Stimulated activated memory B cell treated with anti-CD40 and anti-IgM and Interleukin-4, amounts not matched to agents 10 μg/mL and 1 μg/mL and 100 μg/mL, for 72 hours (primary cell): ENCODE measurements around the gene HES1.
"Not testable (repeated sequence)": the region's sequence is repeated elsewhere in the genome, so short reads cannot be mapped to it uniquely, and the experiment has no call there.

Experiments used
- ATAC-seq: fragments of 150-1000 bp; cut with Tn5 transposase; 2 replicates; pipeline ENCODE4 v1.10.0; 2021
- H3K27ac Mint-ChIP-seq: one replicate; pipeline ENCODE4 v1.8.0; 2022; ENCODE audit warnings: mild to moderate bottlenecking, mixed read lengths
- H3K27me3 Mint-ChIP-seq: one replicate; pipeline ENCODE4 v1.8.0; 2022; ENCODE audit warnings: mixed read lengths
- H3K36me3 Mint-ChIP-seq: one replicate; pipeline ENCODE4 v1.8.0; 2022; ENCODE audit warnings: mixed read lengths
- H3K4me1 Mint-ChIP-seq: one replicate; pipeline ENCODE4 v1.8.0; 2022; ENCODE audit warnings: mixed read lengths
- H3K4me3 Mint-ChIP-seq: one replicate; pipeline ENCODE4 v1.8.0; 2022; ENCODE audit warnings: mild to moderate bottlenecking, moderate library complexity, mixed read lengths
- H3K9me3 Mint-ChIP-seq: one replicate; pipeline ENCODE4 v1.8.0; 2022; ENCODE audit warnings: mixed read lengths

Gene HES1, protein sequence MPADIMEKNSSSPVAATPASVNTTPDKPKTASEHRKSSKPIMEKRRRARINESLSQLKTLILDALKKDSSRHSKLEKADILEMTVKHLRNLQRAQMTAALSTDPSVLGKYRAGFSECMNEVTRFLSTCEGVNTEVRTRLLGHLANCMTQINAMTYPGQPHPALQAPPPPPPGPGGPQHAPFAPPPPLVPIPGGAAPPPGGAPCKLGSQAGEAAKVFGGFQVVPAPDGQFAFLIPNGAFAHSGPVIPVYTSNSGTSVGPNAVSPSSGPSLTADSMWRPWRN

DNA sequence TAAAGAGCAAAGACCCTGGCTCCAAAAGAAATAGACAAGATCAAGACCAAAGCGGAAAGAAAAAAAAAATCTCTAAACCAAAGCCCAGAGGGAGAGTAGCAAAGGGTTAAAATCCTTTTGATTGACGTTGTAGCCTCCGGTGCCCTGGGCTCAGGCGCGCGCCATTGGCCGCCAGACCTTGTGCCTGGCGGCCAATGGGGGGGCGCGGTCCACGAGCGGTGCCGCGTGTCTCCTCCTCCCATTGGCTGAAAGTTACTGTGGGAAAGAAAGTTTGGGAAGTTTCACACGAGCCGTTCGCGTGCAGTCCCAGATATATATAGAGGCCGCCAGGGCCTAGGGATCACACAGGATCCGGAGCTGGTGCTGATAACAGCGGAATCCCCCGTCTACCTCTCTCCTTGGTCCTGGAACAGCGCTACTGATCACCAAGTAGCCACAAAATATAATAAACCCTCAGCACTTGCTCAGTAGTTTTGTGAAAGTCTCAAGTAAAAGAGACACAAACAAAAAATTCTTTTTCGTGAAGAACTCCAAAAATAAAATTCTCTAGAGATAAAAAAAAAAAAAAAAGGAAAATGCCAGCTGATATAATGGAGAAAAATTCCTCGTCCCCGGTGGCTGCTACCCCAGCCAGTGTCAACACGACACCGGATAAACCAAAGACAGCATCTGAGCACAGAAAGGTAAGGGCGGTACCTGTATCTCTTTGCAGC, at the start of gene HES1:
Gene HES1 (plus strand): TSS at position 343 of the 713 bp plus-strand sequence. CDS start 233 bp downstream, at position 576.
- Mint-ChIP-seq H3K4me3 (peak within 1 kb of the TSS; percentile 88), H3K4me1 (peaks cover 71% of the 10 kb centered on the region), H3K27me3 (peaks cover 9% of the 10 kb centered on the region)

DNA sequence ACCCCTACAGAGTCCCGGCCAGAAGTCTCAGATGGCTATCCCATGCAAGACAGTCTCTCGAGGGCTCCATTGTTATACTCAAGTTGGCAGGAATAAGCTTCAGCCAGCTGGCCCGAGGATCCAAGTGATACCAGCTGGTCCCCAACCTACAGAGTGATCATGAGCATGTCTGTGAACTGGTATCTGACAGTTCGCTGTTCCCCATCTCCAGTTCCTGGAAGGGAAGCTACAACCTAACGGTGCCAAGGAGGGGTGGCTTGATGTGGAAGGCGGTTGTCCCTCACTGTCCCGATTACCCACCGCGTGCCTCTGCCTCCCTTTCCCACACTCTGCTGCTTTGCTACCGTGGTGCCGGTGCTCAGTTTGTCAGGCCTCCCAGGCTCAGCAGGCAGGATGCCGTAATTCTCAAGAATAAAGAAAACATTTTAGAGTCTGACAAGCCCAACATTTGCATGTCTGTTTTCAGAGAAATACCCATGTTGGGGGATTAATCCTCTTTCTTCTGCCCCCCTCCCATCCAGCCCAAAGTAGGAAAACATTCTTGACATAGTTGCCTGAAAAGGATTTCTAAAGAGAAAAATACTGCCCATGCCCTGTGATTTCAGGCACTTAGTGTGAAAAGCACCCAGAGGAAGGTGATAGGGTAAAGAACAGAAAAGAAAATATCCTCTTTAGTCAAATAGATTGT, 49.4 kb upstream of the HES1 start:
- no peaks in the 10 kb centered on the region for H3K36me3 Mint-ChIP-seq
- H3K4me3 Mint-ChIP-seq = no peak overlapping the region
- peaks cover 10% of the 10 kb centered on the region for H3K27me3 Mint-ChIP-seq
- no peaks in the 10 kb centered on the region for H3K9me3 Mint-ChIP-seq
- H3K27ac Mint-ChIP-seq = no peak overlapping the region
- H3K4me1 Mint-ChIP-seq = peaks cover 38% of the 10 kb centered on the region
- no peak for ATAC-seq

More for the DNA sequence above, at the start of gene HES1:
- ATAC-seq = peak; percentile 31
- peak within 1 kb of the TSS; percentile 84 for H3K27ac Mint-ChIP-seq
- no peaks in the 10 kb centered on the region for H3K9me3 Mint-ChIP-seq
- H3K36me3 Mint-ChIP-seq = no peaks in the 10 kb centered on the region

DNA sequence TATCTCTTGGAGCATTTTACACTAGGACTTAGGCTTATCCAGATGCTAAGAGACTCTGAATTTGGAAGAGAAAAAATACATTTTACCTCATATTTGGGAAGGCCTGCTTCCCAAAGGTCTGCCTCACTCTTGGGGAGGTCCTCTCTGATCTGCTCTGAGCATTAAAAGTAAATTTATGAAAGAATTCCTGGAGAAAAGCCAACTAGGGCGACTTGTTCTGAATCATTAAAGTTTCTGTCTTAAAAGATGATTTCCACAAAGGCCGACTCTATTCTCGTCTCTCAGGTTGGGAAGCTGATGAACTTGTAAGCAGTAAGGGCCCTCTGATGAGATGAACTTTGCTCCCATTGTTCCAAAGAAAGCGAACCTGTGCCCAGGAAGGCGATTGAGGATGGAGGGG, 48.7 kb upstream of the HES1 start:
- H3K4me3 Mint-ChIP-seq = no peak overlapping the region
- no peaks in the 10 kb centered on the region for H3K36me3 Mint-ChIP-seq
- H3K27ac Mint-ChIP-seq = no peak overlapping the region
- ATAC-seq = no peak
- H3K27me3 Mint-ChIP-seq = peaks cover 10% of the 10 kb centered on the region
- H3K4me1 Mint-ChIP-seq = peaks cover 38% of the 10 kb centered on the region
- H3K9me3 Mint-ChIP-seq = no peaks in the 10 kb centered on the region

DNA sequence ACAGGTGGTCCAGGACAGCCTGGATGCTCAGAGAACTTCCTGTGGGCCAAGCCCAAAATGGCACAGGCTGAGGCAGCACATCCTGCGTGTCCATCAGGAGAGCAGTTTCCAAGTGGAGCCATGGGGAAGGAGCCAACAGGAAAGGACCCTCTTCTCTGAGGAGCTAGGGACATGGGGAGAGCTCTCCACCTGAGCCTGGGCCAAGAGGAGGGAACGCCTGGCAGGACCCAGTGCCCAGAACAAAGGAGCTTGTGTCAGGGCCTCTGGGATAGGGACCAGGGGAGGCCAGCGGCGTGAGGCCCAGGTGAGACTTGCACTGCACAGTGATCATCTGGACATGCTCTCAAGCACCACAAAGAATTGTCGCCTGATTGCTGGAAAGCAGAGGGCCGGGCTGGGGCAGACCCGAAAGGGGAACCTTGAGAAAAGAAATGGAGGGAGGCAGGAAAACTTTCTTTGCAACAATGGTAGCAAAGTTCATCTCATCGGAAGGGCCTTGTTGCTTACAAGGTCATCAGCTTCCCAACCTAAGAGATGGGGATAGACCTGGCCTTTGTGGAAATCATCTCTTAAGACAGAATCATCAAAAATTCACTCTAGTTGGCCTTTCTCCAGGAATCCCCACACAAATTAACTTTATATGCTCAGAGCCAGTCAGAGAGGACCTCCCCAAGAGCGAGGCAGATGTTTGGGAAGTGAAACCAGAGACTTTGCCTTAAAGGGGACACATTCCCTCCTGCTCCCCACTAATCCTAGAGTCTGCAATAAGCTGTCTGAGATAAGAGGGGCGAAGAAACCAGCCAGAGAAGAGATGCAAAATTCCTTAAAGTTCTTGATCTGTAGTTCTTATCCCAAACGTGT, 47.7 kb upstream of the HES1 start:
- H3K9me3 Mint-ChIP-seq = no peaks in the 10 kb centered on the region
- ATAC-seq = no peak
- peaks cover 10% of the 10 kb centered on the region for H3K27me3 Mint-ChIP-seq
- H3K27ac Mint-ChIP-seq = no peak overlapping the region
- H3K36me3 Mint-ChIP-seq = no peaks in the 10 kb centered on the region
- peaks cover 44% of the 10 kb centered on the region for H3K4me1 Mint-ChIP-seq
- no peak overlapping the region for H3K4me3 Mint-ChIP-seq

DNA sequence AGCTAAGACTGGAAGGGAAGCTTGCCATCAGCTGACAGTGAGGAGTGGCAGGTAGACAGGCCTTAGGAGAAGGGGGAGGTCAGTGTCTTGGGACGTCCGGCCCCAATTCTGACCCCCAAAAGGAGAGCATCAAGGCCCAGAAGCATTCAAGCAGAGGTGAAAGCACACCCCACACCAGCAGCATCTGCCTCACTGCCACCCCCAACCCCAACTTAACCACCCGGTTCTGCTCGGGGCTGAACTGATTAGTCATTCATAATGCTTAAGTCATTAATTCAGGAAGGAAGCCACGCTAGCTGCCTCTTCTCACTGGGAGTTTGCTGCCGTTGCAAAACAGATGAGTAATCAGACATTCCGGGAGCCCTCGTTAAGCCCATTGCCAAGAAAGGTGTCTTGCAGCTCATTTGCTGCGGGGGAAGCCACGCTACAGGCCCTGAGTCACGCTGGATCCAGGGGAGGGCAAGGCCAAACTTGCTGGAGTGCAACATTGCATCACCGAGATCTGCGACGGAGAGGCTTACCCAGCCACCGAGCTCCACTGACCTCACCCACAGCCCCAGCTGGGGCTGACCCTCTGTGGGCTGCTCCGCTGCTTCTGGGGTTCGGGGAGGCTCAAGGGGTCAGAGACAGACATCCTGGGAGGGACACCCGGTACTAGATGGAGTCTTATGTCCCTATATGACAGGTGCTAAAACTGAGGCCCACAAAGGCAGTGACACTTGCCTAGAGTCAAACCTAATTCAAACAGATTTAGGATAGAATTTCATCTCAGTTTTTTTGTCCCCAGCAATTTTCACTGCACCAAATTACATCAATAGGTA, 46.4 kb upstream of the HES1 start:
- Mint-ChIP-seq H3K4me3 (no peak overlapping the region), H3K27ac (no peak overlapping the region), H3K36me3 (no peaks in the 10 kb centered on the region), H3K27me3 (peaks cover 10% of the 10 kb centered on the region), H3K4me1 (peaks cover 35% of the 10 kb centered on the region), H3K9me3 (no peaks in the 10 kb centered on the region)
- peak; percentile 59 for ATAC-seq

DNA sequence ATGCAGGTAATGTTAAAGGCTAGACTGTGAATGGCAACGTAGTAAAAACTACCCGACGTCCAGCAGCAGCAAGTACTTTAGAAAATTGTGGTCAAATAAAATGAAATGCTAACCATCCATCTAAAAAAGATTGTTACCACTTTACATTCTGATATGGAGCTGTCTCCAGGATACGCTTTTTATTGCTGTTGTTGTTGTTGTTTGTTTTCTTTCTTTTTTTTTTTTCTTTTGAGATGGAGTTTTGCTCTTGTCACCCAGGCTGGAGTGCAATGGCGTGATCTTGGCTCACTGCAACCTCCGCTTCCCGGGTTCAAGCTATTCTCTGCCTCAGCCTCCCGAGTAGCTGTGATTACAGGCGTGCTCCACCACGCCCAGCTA, 45.8 kb upstream of the HES1 start:
- not testable (repeated sequence) for H3K27ac Mint-ChIP-seq, H3K4me3 Mint-ChIP-seq, H3K9me3 Mint-ChIP-seq, ATAC-seq, H3K36me3 Mint-ChIP-seq
- Mint-ChIP-seq H3K27me3 (peaks cover 10% of the 10 kb centered on the region), H3K4me1 (peaks cover 34% of the 10 kb centered on the region)

DNA sequence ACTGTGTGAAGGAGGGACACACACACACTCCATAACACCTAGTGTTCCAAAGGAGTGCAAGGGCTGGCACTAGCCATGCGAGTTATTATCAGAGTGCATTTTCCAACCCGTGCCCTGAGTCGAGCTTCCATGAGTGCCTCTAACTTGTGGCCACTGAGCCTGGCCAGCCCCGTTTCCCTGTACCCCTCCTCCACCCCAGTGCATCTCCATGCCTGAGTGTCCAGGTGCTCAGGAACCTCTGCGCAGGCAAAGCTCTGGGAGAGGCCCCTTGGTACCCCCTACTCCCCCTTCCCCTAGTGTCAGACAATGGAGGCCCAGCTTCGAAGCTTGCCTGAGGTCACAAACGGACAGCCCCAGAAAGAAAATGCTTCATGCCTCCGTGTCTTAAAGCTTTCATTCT, 45.2 kb upstream of the HES1 start:
- no peaks in the 10 kb centered on the region for H3K9me3 Mint-ChIP-seq
- peaks cover 10% of the 10 kb centered on the region for H3K27me3 Mint-ChIP-seq
- no peaks in the 10 kb centered on the region for H3K36me3 Mint-ChIP-seq
- no peak overlapping the region for H3K4me3 Mint-ChIP-seq
- ATAC-seq = no peak
- H3K27ac Mint-ChIP-seq = no peak overlapping the region
- peaks cover 39% of the 10 kb centered on the region for H3K4me1 Mint-ChIP-seq

DNA sequence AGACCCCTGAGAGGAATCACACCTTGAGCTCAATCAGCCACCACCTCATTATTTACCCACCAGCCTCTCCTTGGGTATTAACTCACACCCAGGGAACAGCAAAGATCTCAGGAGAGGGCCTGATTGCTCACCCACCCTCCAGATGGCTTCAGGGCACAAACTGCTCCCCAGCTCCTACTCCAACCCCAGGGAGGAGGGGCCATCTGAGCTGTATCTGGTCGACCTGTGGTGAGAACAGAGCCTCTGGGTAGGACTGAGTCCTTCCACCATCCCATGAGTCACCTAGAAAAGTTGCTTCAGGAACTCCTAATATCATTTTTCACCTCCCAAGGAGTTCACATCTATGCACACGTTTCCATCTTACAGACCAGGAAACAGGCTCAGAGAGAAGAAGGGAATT, 44.8 kb upstream of the HES1 start:
- H3K4me1 Mint-ChIP-seq = peaks cover 43% of the 10 kb centered on the region
- no peak overlapping the region for H3K27ac Mint-ChIP-seq
- no peaks in the 10 kb centered on the region for H3K9me3 Mint-ChIP-seq
- ATAC-seq = no peak
- H3K27me3 Mint-ChIP-seq = peaks cover 10% of the 10 kb centered on the region
- no peaks in the 10 kb centered on the region for H3K36me3 Mint-ChIP-seq
- H3K4me3 Mint-ChIP-seq = no peak overlapping the region

DNA sequence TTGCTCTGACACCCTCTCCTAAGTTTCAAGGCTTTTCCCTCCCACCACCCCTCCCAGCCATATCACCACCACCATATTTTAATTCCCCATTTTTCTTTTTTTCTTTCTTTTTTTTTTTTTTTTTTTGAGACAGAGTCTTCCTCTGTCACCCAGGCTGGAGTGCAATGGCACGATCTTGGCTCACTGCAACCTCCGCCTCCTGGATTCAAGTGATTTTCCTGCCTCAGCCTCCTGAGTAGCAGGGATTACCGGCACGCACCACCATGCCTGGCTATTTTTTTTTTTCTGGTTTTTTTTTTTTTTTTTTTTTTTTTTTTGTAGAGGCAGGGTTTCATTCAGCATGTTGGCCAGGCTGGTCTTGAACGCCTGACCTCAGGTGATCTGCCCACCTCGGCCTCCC, 44.1 kb upstream of the HES1 start:
- H3K27me3 Mint-ChIP-seq, H3K36me3 Mint-ChIP-seq, ATAC-seq, H3K4me3 Mint-ChIP-seq, H3K27ac Mint-ChIP-seq, H3K9me3 Mint-ChIP-seq: not testable (repeated sequence)
- H3K4me1 Mint-ChIP-seq = peaks cover 48% of the 10 kb centered on the region

DNA sequence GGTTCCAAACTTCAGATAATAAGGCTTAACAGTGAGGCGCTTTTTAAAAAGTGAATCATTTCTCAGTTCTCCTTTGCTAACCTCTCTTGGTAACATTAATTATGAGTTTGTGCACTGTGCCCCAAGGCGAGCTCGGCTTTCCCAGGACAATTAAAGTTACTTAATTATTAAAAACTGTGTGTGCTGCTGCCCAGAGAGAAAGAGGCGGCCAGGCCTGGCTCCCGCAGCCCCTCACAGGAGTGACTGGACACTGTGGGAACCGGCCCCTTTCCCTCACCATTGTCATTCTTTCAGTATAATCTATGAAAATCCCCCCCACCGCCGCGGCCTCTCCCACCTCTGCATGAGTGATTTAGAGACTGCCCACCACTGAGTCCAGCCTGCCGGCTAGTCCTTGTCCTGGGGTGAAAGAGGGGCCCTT, 43.1 kb upstream of the HES1 start:
- Mint-ChIP-seq H3K27ac (no peak overlapping the region), H3K36me3 (no peaks in the 10 kb centered on the region), H3K4me3 (no peak overlapping the region), H3K27me3 (no peaks in the 10 kb centered on the region), H3K9me3 (no peaks in the 10 kb centered on the region), H3K4me1 (peaks cover 49% of the 10 kb centered on the region)
- no peak for ATAC-seq

DNA sequence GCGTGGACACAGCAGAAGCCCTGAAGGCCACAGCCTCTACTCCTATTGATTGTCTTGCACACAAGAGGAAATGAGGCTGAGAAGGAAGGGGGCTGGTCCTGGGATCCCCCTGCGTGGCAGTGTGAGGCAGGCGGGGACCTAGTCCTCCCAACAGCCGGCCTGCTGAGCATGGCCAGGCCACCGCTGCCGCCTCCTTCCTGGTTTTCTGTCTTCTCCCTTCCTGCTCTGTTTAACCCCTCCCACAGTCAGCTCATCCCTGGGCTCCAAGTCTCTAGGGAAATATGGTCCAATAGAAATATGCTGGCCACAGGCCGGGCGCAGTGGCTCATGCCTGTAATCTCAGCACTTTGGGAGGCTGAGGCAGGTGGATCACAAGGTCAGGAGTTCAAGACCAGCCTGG, 42.1 kb upstream of the HES1 start:
- no peaks in the 10 kb centered on the region for H3K27me3 Mint-ChIP-seq
- H3K36me3 Mint-ChIP-seq = no peaks in the 10 kb centered on the region
- H3K4me1 Mint-ChIP-seq = peaks cover 49% of the 10 kb centered on the region
- no peak for ATAC-seq
- no peaks in the 10 kb centered on the region for H3K9me3 Mint-ChIP-seq
- H3K27ac Mint-ChIP-seq = no peak overlapping the region
- no peak overlapping the region for H3K4me3 Mint-ChIP-seq

DNA sequence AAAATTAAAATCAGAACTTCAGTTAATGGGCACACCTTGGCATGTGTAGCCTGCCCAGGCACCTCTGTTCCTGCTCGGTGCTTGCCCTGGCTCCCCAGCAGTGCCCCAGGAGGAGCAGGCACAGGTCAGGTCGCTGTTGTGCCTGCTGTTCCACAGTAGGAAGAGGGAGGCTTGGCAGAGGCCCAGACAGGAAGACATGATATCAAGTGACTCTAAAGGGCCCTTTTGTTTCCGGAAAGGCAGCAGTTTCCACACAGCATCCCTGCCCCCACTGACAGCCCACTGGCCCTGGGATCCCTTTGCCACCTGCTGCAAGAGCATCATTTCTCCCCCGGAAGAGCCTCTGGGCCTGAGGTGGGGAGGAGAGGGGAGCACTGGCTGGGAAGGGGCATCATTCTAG, 40.5 kb upstream of the HES1 start:
- Mint-ChIP-seq H3K9me3 (no peaks in the 10 kb centered on the region), H3K4me1 (peaks cover 53% of the 10 kb centered on the region), H3K27me3 (no peaks in the 10 kb centered on the region), H3K4me3 (no peak overlapping the region), H3K27ac (no peak overlapping the region), H3K36me3 (no peaks in the 10 kb centered on the region)
- ATAC-seq = no peak

DNA sequence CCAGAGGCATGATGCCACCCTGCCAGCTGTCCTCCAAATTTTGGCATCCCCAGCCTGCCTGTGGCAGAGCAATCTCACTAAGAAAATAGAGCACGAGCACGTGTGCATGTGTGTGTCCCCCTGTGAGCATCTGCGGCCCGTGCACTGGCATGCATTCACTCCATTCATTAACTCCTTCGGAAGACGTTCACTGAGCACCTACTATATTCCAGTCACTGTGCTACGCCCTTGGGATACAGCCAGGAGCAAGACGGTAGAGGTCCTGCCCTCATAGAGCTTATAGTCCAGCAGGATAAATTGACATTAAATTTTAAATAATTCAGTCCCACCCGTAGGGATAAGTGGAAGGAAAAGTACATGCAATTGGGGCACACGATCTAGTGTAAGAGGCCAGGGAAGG, 40.0 kb upstream of the HES1 start:
- Mint-ChIP-seq H3K27me3 (no peaks in the 10 kb centered on the region), H3K4me1 (peaks cover 58% of the 10 kb centered on the region), H3K4me3 (no peak overlapping the region), H3K27ac (no peak overlapping the region), H3K9me3 (no peaks in the 10 kb centered on the region), H3K36me3 (no peaks in the 10 kb centered on the region)
- no peak for ATAC-seq

DNA sequence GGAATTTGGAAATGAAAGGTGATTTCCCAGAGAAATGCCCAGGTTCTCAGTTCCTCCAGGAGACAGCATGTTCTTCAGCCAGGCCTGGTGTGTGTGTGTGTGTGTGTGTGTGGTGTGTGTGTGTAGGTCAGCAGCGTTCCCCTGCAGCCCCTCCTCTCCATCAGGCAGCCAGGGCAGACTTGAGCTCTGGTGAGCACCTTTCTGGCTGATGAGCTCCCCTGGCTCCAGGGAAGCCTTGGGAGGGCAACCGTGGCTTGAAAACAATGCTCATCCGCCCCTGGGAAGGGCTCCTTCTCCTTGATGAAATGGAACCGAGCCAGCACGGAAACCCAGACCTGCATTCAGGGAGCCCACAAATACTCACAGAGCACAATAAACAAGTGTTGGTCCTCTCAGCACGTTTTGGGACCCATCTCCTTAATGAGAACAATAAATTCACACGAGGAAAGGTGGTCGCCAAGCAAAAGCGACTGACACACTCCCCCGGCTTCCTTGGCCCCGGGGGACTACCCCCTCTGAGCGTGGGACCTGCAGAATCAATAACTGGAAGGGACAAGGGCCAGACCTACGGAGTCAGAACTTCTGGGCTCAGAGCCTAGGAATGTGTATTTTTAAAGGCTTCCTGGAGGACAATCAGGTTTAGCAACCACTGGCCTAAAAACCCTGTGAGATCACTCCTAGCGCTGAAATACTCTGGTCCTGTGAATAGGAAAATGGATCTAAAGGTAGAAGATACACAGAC, 38.6 kb upstream of the HES1 start:
- ATAC-seq = no peak
- H3K4me3 Mint-ChIP-seq = no peak overlapping the region
- H3K9me3 Mint-ChIP-seq = no peaks in the 10 kb centered on the region
- H3K27me3 Mint-ChIP-seq = no peaks in the 10 kb centered on the region
- no peaks in the 10 kb centered on the region for H3K36me3 Mint-ChIP-seq
- peaks cover 72% of the 10 kb centered on the region for H3K4me1 Mint-ChIP-seq
- H3K27ac Mint-ChIP-seq = no peak overlapping the region
